ENCODE results near the gene PRSS16. TPM values are rescaled to one million over a fixed set of nuclear protein-coding genes. Genes with fewer than 3 reads are reported as not detected.

PRSS16 gene
- total RNA-seq (not detected), polyA plus RNA-seq (10 to 100 TPM; 13.3 to 28.7 (median 27.0) TPM)

DNA sequence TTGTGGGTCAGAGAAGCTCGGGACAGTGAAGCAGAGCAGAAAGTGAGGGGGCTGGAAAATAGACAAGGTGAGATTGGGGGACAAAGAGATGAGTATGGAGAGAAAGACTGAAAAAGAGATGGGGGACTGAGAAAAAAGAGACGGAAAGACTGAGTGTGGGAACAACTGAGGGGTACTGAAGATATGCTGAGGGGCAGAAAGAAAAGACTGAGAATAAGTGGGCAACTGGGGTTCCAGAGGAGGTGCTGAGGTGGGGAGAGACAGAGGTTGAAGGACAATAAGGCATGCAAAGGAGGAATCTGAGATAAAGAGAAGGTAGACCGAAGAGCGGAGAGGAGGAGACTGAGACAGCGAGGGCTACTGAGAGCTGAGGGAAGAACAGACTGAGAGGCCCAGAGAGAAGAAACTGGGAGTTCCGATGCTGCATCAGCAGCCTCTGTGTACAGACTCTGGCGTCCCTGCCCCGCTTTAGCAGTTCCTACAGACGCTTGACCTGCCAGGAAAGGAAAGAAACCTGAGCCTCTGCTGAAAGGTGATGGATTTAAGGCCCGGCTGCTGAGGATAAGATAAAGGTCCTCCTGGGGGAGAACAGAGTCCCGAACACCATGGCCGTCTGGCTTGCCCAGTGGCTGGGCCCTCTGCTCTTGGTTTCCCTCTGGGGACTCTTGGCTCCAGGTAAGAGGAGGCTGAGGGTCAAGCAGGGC, at the start of gene PRSS16:
Gene PRSS16, plus strand, starts transcription at position 569 of the 704 bp plus-strand sequence. Its CDS starts 37 bp downstream, at position 606.
- H3K9me3 ChIP-seq = no peaks in the 10 kb centered on the region
- no peaks in the 10 kb centered on the region for H3K36me3 ChIP-seq
- 69 to 87% methylated on average over 12 of the region's 12 CpGs for WGBS, 2 donors
- H3K4me1 ChIP-seq = peaks cover 0 to 16% (median 15%) of the 10 kb centered on the region in 4 donors
- no peak within 1 kb of the TSS for H3K27ac ChIP-seq
- DNase-seq = no peak
- peaks cover 18 to 87% (median 24%) of the 10 kb centered on the region in 3 donors for H3K27me3 ChIP-seq
- no peak within 1 kb of the TSS for H3K4me3 ChIP-seq
- intact Hi-C loops (cut with DNase I) = no loop called here
- no peak for TF ChIP-seq EP300 (IDR thresholded peaks at IDR 0.05)
- TF ChIP-seq, protein P1, sequence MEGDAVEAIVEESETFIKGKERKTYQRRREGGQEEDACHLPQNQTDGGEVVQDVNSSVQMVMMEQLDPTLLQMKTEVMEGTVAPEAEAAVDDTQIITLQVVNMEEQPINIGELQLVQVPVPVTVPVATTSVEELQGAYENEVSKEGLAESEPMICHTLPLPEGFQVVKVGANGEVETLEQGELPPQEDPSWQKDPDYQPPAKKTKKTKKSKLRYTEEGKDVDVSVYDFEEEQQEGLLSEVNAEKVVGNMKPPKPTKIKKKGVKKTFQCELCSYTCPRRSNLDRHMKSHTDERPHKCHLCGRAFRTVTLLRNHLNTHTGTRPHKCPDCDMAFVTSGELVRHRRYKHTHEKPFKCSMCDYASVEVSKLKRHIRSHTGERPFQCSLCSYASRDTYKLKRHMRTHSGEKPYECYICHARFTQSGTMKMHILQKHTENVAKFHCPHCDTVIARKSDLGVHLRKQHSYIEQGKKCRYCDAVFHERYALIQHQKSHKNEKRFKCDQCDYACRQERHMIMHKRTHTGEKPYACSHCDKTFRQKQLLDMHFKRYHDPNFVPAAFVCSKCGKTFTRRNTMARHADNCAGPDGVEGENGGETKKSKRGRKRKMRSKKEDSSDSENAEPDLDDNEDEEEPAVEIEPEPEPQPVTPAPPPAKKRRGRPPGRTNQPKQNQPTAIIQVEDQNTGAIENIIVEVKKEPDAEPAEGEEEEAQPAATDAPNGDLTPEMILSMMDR (IDR thresholded peaks at IDR 0.05) = no peak
- TF ChIP-seq POLR2AphosphoS5 (IDR thresholded peaks at IDR 0.05) = no peak
- TF ChIP-seq POLR2A (IDR thresholded peaks at IDR 0.05) = no peak

DNA sequence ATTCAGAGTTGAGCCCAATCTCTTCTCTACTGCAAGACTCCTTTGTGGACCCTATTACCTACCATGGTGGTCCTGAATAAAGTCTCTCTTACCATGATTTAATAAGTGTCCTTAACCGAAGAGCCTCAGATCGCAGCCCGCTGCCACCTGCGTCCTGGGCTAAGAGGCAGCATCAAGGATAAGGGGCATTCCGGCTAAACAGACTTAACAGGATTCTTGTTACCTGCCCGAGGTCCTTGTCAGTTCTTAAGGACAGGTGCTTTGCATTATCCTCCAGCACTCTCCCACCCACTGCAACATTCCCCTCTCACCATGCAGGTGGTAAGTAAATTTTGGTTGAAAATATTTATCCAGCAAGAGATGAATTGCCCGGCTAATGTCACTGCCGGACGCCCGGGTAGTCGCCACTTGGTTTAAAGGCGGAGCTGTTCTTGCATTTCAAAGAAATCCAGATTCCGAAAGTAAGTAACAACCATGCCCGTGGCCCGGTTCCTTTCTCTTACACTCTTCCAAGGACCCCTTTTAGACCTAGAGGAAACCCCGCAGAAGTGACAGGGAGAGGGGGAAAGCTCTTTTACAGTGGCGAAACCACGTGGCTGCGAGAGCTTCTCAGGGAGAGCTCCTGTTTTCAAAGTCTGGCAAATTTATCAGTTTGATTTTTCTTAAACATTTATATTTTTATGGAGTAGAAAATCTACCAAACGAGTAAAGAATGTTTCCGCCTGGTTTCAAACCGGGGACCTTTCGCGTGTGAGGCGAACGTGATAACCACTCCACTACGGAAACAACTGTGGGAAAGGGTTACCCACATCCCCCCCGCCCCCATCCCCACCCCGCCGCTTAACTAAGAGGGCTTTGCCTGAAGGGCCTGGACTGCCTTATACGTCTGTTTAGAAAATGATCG, 41.9 kb upstream of the PRSS16 start:
- WGBS, 2 donors = 31 to 74% methylated on average over 32 of the region's 32 CpGs
- no peaks in the 10 kb centered on the region for H3K4me1 ChIP-seq
- no peak overlapping the region for H3K27ac ChIP-seq
- H3K4me3 ChIP-seq = no peak overlapping the region
- intact Hi-C loops (cut with DNase I) = no loop called here
- H3K9me3 ChIP-seq = no peaks in the 10 kb centered on the region
- DNase-seq = no peak
- H3K36me3 ChIP-seq = no peaks in the 10 kb centered on the region
- peaks cover 11 to 66% (median 38%) of the 10 kb centered on the region in 3 donors for H3K27me3 ChIP-seq
- no peak for TF ChIP-seq POLR2A (IDR thresholded peaks at IDR 0.05)
- no peak for TF ChIP-seq EP300 (IDR thresholded peaks at IDR 0.05)
- TF ChIP-seq, protein P1 (IDR thresholded peaks at IDR 0.05) = no peak
- no peak for TF ChIP-seq POLR2AphosphoS5 (IDR thresholded peaks at IDR 0.05)

DNA sequence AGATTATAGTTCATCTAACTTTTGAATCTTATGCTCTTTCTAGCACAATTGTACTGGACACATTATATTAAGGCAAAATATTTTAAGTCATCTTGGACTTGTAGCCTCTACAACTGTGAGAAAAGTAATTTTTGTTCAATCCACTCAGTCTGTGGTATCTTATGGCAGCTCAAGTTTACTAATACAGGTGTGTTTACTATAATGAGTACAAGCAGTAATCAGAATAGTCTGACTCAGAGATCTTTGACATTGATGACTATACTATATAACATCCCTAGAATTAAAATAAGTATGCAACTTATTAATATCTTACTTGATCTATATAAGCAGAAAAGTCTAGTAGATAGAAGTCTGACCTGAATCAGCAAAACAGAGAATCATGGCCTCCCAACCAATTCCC, 40.7 kb upstream of the PRSS16 start:
- Histone ChIP-seq H3K4me1 (no peaks in the 10 kb centered on the region), H3K4me3 (no peak overlapping the region), H3K36me3 (no peaks in the 10 kb centered on the region), H3K27ac (no peak overlapping the region), H3K9me3 (no peaks in the 10 kb centered on the region), H3K27me3 (peaks cover 11 to 75% (median 38%) of the 10 kb centered on the region in 3 donors)
- intact Hi-C loops (cut with DNase I) = no loop called here
- no peak for TF ChIP-seq EP300 (IDR thresholded peaks at IDR 0.05)
- TF ChIP-seq POLR2AphosphoS5 (IDR thresholded peaks at IDR 0.05) = no peak
- no peak for TF ChIP-seq POLR2A (IDR thresholded peaks at IDR 0.05)
- TF ChIP-seq, protein P1 (IDR thresholded peaks at IDR 0.05) = no peak
- DNase-seq = no peak

GRCh38 chr6:27208042-27208441, 39.5 kb upstream of the PRSS16 start:
- 93 to 95% methylated on average over 2 of the region's 2 CpGs for WGBS, 2 donors
- Histone ChIP-seq H3K27me3 (peaks cover 11 to 81% (median 38%) of the 10 kb centered on the region in 3 donors), H3K36me3 (no peaks in the 10 kb centered on the region), H3K4me1 (no peaks in the 10 kb centered on the region), H3K4me3 (no peak overlapping the region), H3K9me3 (no peaks in the 10 kb centered on the region), H3K27ac (no peak overlapping the region)
- no peak for DNase-seq
- intact Hi-C loops (cut with DNase I) = no loop called here
- no peak for TF ChIP-seq POLR2A (IDR thresholded peaks at IDR 0.05)
- no peak for TF ChIP-seq EP300 (IDR thresholded peaks at IDR 0.05)
- no peak for TF ChIP-seq POLR2AphosphoS5 (IDR thresholded peaks at IDR 0.05)
- TF ChIP-seq, protein P1 (IDR thresholded peaks at IDR 0.05) = no peak

All from sigmoid colon (tissue), 7 donors.